Measurements from ENCODE around the gene APBA1. TPM values are rescaled to one million over a fixed set of nuclear protein-coding genes. Genes with fewer than 3 reads are reported as not detected.

The APBA1 gene
- total RNA-seq, 1 donor from 2014 or later, result 0.51 TPM

GRCh38 chr9:69646810-69647209, 25.4 kb downstream of the APBA1 start:
- intact Hi-C loops (cut with micrococcal nuclease), result no loop called here
- DNase-seq, result no peak
- Mint-ChIP-seq H3K4me3 (no peak overlapping the region), H3K9me3 (no peaks in the 10 kb centered on the region), H3K27me3 (peaks cover 5% of the 10 kb centered on the region), H3K27ac (no peak overlapping the region), H3K4me1 (no peaks in the 10 kb centered on the region), H3K36me3 (ENCODE audit: low read depth) (no peaks in the 10 kb centered on the region)

- intact Hi-C loops (cut with micrococcal nuclease), result no loop called here
- H3K9me3 Mint-ChIP-seq, result no peaks in the 10 kb centered on the region
- DNase-seq, result no peak
- no peaks in the 10 kb centered on the region for H3K4me1 Mint-ChIP-seq
- peaks cover 5% of the 10 kb centered on the region for H3K27me3 Mint-ChIP-seq
- H3K4me3 Mint-ChIP-seq, result no peak overlapping the region
- no peaks in the 10 kb centered on the region for H3K36me3 Mint-ChIP-seq (ENCODE audit: low read depth)
- H3K27ac Mint-ChIP-seq, result no peak overlapping the region
Observed at GRCh38 chr9:69645488-69645887, 26.7 kb downstream of the APBA1 start.

- Mint-ChIP-seq H3K4me1 (no peaks in the 10 kb centered on the region), H3K27me3 (no peaks in the 10 kb centered on the region), H3K4me3 (no peak overlapping the region), H3K36me3 (ENCODE audit: low read depth) (no peaks in the 10 kb centered on the region), H3K9me3 (no peaks in the 10 kb centered on the region), H3K27ac (no peak overlapping the region)
- DNase-seq, result no peak
- intact Hi-C loops (cut with micrococcal nuclease), result no loop called here
Observed at GRCh38 chr9:69643098-69643497, 29.1 kb downstream of the APBA1 start.

- intact Hi-C loops (cut with micrococcal nuclease), result no loop called here
- Mint-ChIP-seq H3K4me1 (no peaks in the 10 kb centered on the region), H3K36me3 (ENCODE audit: low read depth) (no peaks in the 10 kb centered on the region), H3K9me3 (no peaks in the 10 kb centered on the region), H3K27me3 (peaks cover 19% of the 10 kb centered on the region), H3K27ac (no peak overlapping the region), H3K4me3 (no peak overlapping the region)
- DNase-seq, result no peak
Observed at GRCh38 chr9:69637817-69638200, 34.4 kb downstream of the APBA1 start.

GRCh38 chr9:69637193-69637816, 34.9 kb downstream of the APBA1 start:
- Mint-ChIP-seq H3K9me3 (no peaks in the 10 kb centered on the region), H3K4me3 (no peak overlapping the region), H3K36me3 (ENCODE audit: low read depth) (no peaks in the 10 kb centered on the region), H3K27ac (no peak overlapping the region), H3K27me3 (peaks cover 19% of the 10 kb centered on the region), H3K4me1 (no peaks in the 10 kb centered on the region)
- DNase-seq, result no peak
- intact Hi-C loops (cut with micrococcal nuclease), result no loop called here

GRCh38 chr9:69633716-69634115, 38.5 kb downstream of the APBA1 start:
- no peak for DNase-seq
- intact Hi-C loops (cut with micrococcal nuclease), result no loop called here
- H3K4me1 Mint-ChIP-seq, result no peaks in the 10 kb centered on the region
- H3K27ac Mint-ChIP-seq, result no peak overlapping the region
- no peaks in the 10 kb centered on the region for H3K9me3 Mint-ChIP-seq
- H3K27me3 Mint-ChIP-seq, result peaks cover 19% of the 10 kb centered on the region
- no peaks in the 10 kb centered on the region for H3K36me3 Mint-ChIP-seq (ENCODE audit: low read depth)
- no peak overlapping the region for H3K4me3 Mint-ChIP-seq

GRCh38 chr9:69632768-69633167, 39.4 kb downstream of the APBA1 start:
- H3K4me3 Mint-ChIP-seq, result no peak overlapping the region
- no peaks in the 10 kb centered on the region for H3K9me3 Mint-ChIP-seq
- no peaks in the 10 kb centered on the region for H3K4me1 Mint-ChIP-seq
- no peaks in the 10 kb centered on the region for H3K36me3 Mint-ChIP-seq (ENCODE audit: low read depth)
- intact Hi-C loops (cut with micrococcal nuclease), result no loop called here
- H3K27ac Mint-ChIP-seq, result no peak overlapping the region
- no peak for DNase-seq
- peaks cover 19% of the 10 kb centered on the region for H3K27me3 Mint-ChIP-seq

- H3K27ac Mint-ChIP-seq, result no peak overlapping the region
- peaks cover 1% of the 10 kb centered on the region for H3K27me3 Mint-ChIP-seq
- no peak overlapping the region for H3K4me3 Mint-ChIP-seq
- intact Hi-C loops (cut with micrococcal nuclease), result no loop called here
- no peak for DNase-seq
- no peaks in the 10 kb centered on the region for H3K4me1 Mint-ChIP-seq
- no peaks in the 10 kb centered on the region for H3K36me3 Mint-ChIP-seq (ENCODE audit: low read depth)
- no peaks in the 10 kb centered on the region for H3K9me3 Mint-ChIP-seq
Observed at GRCh38 chr9:69627281-69627680, 44.9 kb downstream of the APBA1 start.

- Mint-ChIP-seq H3K36me3 (ENCODE audit: low read depth) (no peaks in the 10 kb centered on the region), H3K9me3 (no peaks in the 10 kb centered on the region), H3K4me1 (no peaks in the 10 kb centered on the region), H3K27ac (no peak overlapping the region), H3K27me3 (peaks cover 1% of the 10 kb centered on the region), H3K4me3 (no peak overlapping the region)
- intact Hi-C loops (cut with micrococcal nuclease), result no loop called here
- DNase-seq, result no peak
Observed at GRCh38 chr9:69623276-69623675, 48.9 kb downstream of the APBA1 start.

GRCh38 chr9:69622676-69623075, 49.5 kb downstream of the APBA1 start:
- DNase-seq, result no peak
- H3K27ac Mint-ChIP-seq, result no peak overlapping the region
- H3K27me3 Mint-ChIP-seq, result peaks cover 1% of the 10 kb centered on the region
- no peaks in the 10 kb centered on the region for H3K36me3 Mint-ChIP-seq (ENCODE audit: low read depth)
- intact Hi-C loops (cut with micrococcal nuclease), result no loop called here
- H3K4me3 Mint-ChIP-seq, result no peak overlapping the region
- H3K4me1 Mint-ChIP-seq, result no peaks in the 10 kb centered on the region
- no peaks in the 10 kb centered on the region for H3K9me3 Mint-ChIP-seq

- peaks cover 1% of the 10 kb centered on the region for H3K27me3 Mint-ChIP-seq
- H3K27ac Mint-ChIP-seq, result no peak overlapping the region
- H3K4me1 Mint-ChIP-seq, result no peaks in the 10 kb centered on the region
- H3K4me3 Mint-ChIP-seq, result no peak overlapping the region
- intact Hi-C loops (cut with micrococcal nuclease), result no loop called here
- no peak for DNase-seq
- no peaks in the 10 kb centered on the region for H3K36me3 Mint-ChIP-seq (ENCODE audit: low read depth)
- no peaks in the 10 kb centered on the region for H3K9me3 Mint-ChIP-seq
Observed at GRCh38 chr9:69621730-69622460, 50.3 kb downstream of the APBA1 start.

- Mint-ChIP-seq H3K27ac (no peak overlapping the region), H3K36me3 (ENCODE audit: low read depth) (no peaks in the 10 kb centered on the region), H3K9me3 (no peaks in the 10 kb centered on the region), H3K27me3 (no peaks in the 10 kb centered on the region), H3K4me3 (no peak overlapping the region), H3K4me1 (no peaks in the 10 kb centered on the region)
- intact Hi-C loops (cut with micrococcal nuclease), result no loop called here
- DNase-seq, result no peak
Observed at GRCh38 chr9:69620731-69621130, 51.4 kb downstream of the APBA1 start.

- no peaks in the 10 kb centered on the region for H3K36me3 Mint-ChIP-seq (ENCODE audit: low read depth)
- no peaks in the 10 kb centered on the region for H3K9me3 Mint-ChIP-seq
- no peak overlapping the region for H3K27ac Mint-ChIP-seq
- H3K4me1 Mint-ChIP-seq, result no peaks in the 10 kb centered on the region
- no peak overlapping the region for H3K4me3 Mint-ChIP-seq
- intact Hi-C loops (cut with micrococcal nuclease), result no loop called here
- no peaks in the 10 kb centered on the region for H3K27me3 Mint-ChIP-seq
- no peak for DNase-seq
Observed at GRCh38 chr9:69619233-69619632, 52.9 kb downstream of the APBA1 start.

GRCh38 chr9:69617006-69617405, 55.2 kb downstream of the APBA1 start:
- H3K9me3 Mint-ChIP-seq, result no peaks in the 10 kb centered on the region
- no peaks in the 10 kb centered on the region for H3K4me1 Mint-ChIP-seq
- peak; percentile 14 for DNase-seq
- H3K27ac Mint-ChIP-seq, result no peak overlapping the region
- no peaks in the 10 kb centered on the region for H3K36me3 Mint-ChIP-seq (ENCODE audit: low read depth)
- intact Hi-C loops (cut with micrococcal nuclease), result no loop called here
- peaks cover 2% of the 10 kb centered on the region for H3K27me3 Mint-ChIP-seq
- H3K4me3 Mint-ChIP-seq, result no peak overlapping the region

- Mint-ChIP-seq H3K4me3 (no peak overlapping the region), H3K27me3 (peaks cover 2% of the 10 kb centered on the region), H3K4me1 (no peaks in the 10 kb centered on the region), H3K27ac (no peak overlapping the region), H3K9me3 (no peaks in the 10 kb centered on the region), H3K36me3 (ENCODE audit: low read depth) (no peaks in the 10 kb centered on the region)
- no peak for DNase-seq
- intact Hi-C loops (cut with micrococcal nuclease), result no loop called here
Observed at GRCh38 chr9:69615880-69616279, 56.3 kb downstream of the APBA1 start.

Measured in activated CD4-positive, alpha-beta T cell treated with anti-CD3 and anti-CD28 coated beads, Interleukin-2, amount 10 ng/mL, durations not matched to agents 24 days and 14 days (primary cell).